ENCODE results near the gene RNF138. TPM values are rescaled to one million over a fixed set of nuclear protein-coding genes. Genes with fewer than 3 reads are reported as not detected.

RNF138 gene
- total and polyA plus RNA-seq, 3 donors from 2014 or later, result 121 to 295 (median 190) TPM

DNA sequence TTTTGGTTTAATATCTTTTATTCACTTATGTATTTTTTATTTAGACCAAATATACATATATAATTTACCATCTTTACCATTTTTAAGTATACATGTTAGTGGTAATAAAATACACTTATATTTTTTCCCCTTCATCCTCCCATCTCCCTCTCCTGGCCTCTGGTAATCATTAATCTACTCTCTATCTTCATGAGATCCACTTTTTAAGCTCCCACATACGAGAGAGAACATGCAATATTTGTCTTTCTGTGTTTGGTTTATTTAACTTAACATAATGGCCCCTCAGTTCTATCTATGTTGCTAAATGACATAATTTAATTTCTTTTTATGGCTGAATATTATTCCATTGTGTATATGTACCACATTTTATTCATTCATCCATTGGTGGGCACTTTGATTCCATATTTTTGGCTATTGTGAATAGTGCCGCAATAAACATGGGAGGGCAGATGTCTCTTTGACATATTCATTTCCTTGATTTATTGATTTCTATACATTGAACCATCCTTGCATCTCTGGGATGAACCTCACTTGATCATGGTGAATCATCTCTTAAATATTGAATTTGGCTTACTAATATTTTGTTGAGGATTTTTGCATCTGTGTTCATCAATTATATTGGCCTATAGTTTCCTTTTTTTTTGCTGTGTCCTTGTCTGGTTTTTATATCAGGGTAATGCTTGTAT, 56.7 kb downstream of the RNF138 start:
- H3K27ac ChIP-seq, result no peak overlapping the region
- no peaks in the 10 kb centered on the region for H3K4me1 ChIP-seq
- no peaks in the 10 kb centered on the region for H3K36me3 ChIP-seq (ENCODE audit: low read depth, missing control alignments)
- TF ChIP-seq CTCF (IDR thresholded peaks at IDR 0.05) (no peak), POLR2A (IDR thresholded peaks at IDR 0.05) (no peak)
- H3K4me3 ChIP-seq, result no peak overlapping the region
- no peaks in the 10 kb centered on the region for H3K9me3 ChIP-seq
- no peak for DNase-seq
- WGBS, 2 donors, result 61 to 91% methylated on average over 2 of the region's 2 CpGs
- no peaks in the 10 kb centered on the region for H3K27me3 ChIP-seq
- intact Hi-C loops (cut with DNase I; ENCODE audit: low total_unique reads), result no loop called here

DNA sequence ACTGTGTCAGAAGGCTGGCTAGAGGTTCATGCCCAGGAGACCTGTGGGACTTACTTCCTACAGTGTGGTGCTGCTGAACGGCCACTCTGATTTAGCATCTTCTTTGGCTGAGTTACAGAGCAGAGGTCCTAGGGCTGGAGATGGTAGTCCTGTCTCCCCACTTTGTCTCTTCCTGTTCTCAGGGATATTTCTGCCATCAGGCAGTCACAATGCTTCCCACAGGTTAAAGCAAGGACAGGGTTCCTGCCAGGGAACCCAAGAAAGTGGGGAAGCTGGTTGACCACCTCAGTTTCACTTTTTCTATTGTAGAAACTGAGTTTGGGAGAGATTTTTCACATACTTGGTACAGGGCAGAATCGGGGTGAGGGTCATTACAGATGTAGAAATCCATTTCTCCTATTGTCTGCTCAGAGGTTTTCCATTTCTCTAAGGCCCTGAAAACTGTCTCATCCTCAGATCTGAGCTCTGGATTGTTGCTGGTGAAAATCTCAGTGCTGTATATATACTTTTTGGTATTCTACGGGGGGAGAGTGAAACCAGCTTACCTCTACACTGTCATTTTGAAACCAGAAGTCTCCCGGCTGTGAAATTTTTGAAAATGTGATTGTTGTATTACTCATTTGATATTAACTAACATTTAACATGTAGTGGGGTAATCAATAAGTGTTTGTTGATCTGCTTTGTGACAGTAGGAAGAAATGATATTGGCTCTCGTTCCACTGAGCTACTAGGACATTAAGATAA, 61.2 kb downstream of the RNF138 start:
- 94 to 98% methylated on average over 5 of the region's 5 CpGs for WGBS, 2 donors
- TF ChIP-seq POLR2A (IDR thresholded peaks at IDR 0.05), result no peak
- TF ChIP-seq CTCF (IDR thresholded peaks at IDR 0.05), result no peak
- no peaks in the 10 kb centered on the region for H3K36me3 ChIP-seq (ENCODE audit: low read depth, missing control alignments)
- H3K4me3 ChIP-seq, result no peak overlapping the region
- DNase-seq, result no peak
- no peak overlapping the region for H3K27ac ChIP-seq
- H3K27me3 ChIP-seq, result no peaks in the 10 kb centered on the region
- H3K9me3 ChIP-seq, result no peaks in the 10 kb centered on the region
- intact Hi-C loops (cut with DNase I; ENCODE audit: low total_unique reads), result no loop called here
- H3K4me1 ChIP-seq, result no peaks in the 10 kb centered on the region

DNA sequence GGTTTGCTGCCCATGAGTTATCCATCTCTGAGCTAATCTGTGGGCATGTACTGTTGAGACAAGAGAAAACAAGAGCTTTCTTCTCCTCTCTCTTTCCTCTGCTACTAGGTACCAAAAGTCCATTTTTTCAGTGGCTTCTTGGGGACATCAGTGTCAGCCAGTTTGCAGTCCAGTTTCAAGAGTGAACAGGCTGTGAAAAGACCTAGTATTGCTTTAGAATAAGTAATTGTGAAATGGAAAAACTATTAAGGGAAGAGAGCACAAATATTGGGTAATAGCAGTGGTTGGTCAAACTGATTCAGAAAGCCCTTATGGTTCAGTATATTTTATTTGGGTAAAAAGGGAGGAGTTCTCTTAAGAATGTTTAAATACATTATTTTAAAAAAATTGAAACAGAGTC, 65.2 kb downstream of the RNF138 start:
- H3K36me3 ChIP-seq (ENCODE audit: low read depth, missing control alignments), result no peaks in the 10 kb centered on the region
- no peaks in the 10 kb centered on the region for H3K27me3 ChIP-seq
- DNase-seq, result no peak
- H3K27ac ChIP-seq, result no peak overlapping the region
- no peak overlapping the region for H3K4me3 ChIP-seq
- intact Hi-C loops (cut with DNase I; ENCODE audit: low total_unique reads), result loop anchor here (5.0 kb wide), 1 partner anchor 395 kb away; no protein-coding TSS in a partner anchor
- no peaks in the 10 kb centered on the region for H3K4me1 ChIP-seq
- H3K9me3 ChIP-seq, result no peaks in the 10 kb centered on the region
- TF ChIP-seq POLR2A (IDR thresholded peaks at IDR 0.05), result no peak
- TF ChIP-seq CTCF (IDR thresholded peaks at IDR 0.05), result no peak

GRCh38 chr18:32157580-32157979, 65.9 kb downstream of the RNF138 start:
- Histone ChIP-seq H3K27ac (no peak overlapping the region), H3K36me3 (ENCODE audit: low read depth, missing control alignments) (no peaks in the 10 kb centered on the region), H3K27me3 (no peaks in the 10 kb centered on the region), H3K4me1 (no peaks in the 10 kb centered on the region), H3K4me3 (no peak overlapping the region), H3K9me3 (no peaks in the 10 kb centered on the region)
- no peak for DNase-seq
- intact Hi-C loops (cut with DNase I; ENCODE audit: low total_unique reads), result loop anchor here (5.0 kb wide), 1 partner anchor 395 kb away; no protein-coding TSS in a partner anchor
- 51 to 63% methylated on average over 5 of the region's 5 CpGs for WGBS, 2 donors
- no peak for TF ChIP-seq CTCF (IDR thresholded peaks at IDR 0.05)
- TF ChIP-seq POLR2A (IDR thresholded peaks at IDR 0.05), result no peak
